H1 (cell line): Measurements from ENCODE around the gene SNX25. TPM values are rescaled to one million over a fixed set of nuclear protein-coding genes. Genes with fewer than 3 reads are reported as not detected.

Experiments
- CTCF ChIA-PET: fragments of 300-600 bp; sonication (Branson Sonifier 250); formaldehyde crosslinking; loops from one replicate; lab custom pipeline; 2021; ENCODE audit not compliant: partially characterized antibody; lab: Charles Lee
- POLR2A ChIA-PET: fragments of 300-600 bp; sonication (Branson Sonifier 250); formaldehyde crosslinking; loops from one replicate; lab custom pipeline; 2021; ENCODE audit warnings: inconsistent platforms; ENCODE audit not compliant: partially characterized antibody; lab: Charles Lee
- DNase-seq, 2 experiments: peaks; one replicate each; pipeline versions ENCODE4 v3.0.0 to v3.0.0-alpha.2; 2010 to 2022; ENCODE audit warnings: low spot score in 2 of 2, low read depth in 1 of 2, mixed read lengths in 1 of 2
- FAIRE-seq: peaks from 2 replicates; lab custom pipeline; 2011; peaks lifted over from hg19 to GRCh38; lab: Jason Lieb, UNC
- H2AFZ ChIP-seq: 2 replicates; pipeline ENCODE4 v1.8.1; 2012; ENCODE audit warnings: low read length, inconsistent platforms
- H2AK5ac ChIP-seq: 2 replicates; pipeline ENCODE4 v1.6.1; 2013; ENCODE audit warnings: low read depth, low read length
- H2BK120ac ChIP-seq: replicated peaks from 2 replicates; pipeline ENCODE3; 2013; ENCODE audit warnings: low read depth, low read length, inconsistent platforms
- H2BK12ac ChIP-seq: 2 replicates; pipeline ENCODE4 v1.6.1; 2013; ENCODE audit warnings: low read depth, low read length
- H2BK15ac ChIP-seq: 2 replicates; pipeline ENCODE4 v1.6.1; 2013; ENCODE audit warnings: low read length
- H2BK20ac ChIP-seq: 2 replicates; pipeline ENCODE4 v1.6.1; 2013; ENCODE audit warnings: low read length
- H2BK5ac ChIP-seq: 2 replicates; pipeline ENCODE4 v1.6.1; 2013; ENCODE audit warnings: low read depth, low read length
- H3K14ac ChIP-seq: 2 replicates; pipeline ENCODE4 v1.6.1; 2013; ENCODE audit warnings: inconsistent platforms; ENCODE audit not compliant: insufficient read length
- H3K18ac ChIP-seq: 2 replicates; pipeline ENCODE4 v1.6.1; 2013; ENCODE audit warnings: low read length; ENCODE audit errors: extremely low read depth
- H3K23ac ChIP-seq: 2 replicates; pipeline ENCODE4 v1.6.1; 2013; ENCODE audit warnings: inconsistent platforms; ENCODE audit not compliant: insufficient read length
- H3K23me2 ChIP-seq: 2 replicates; pipeline ENCODE4 v1.6.1; 2013; ENCODE audit warnings: low read depth, low read length
- H3K27ac ChIP-seq: 2 replicates; pipeline ENCODE4 v1.6.1; 2011; ENCODE audit warnings: low read depth, low read length, inconsistent platforms
- H3K27me3 ChIP-seq, 4 experiments: replicated peaks in 1 of 4; 1 replicate in 1 of 4; 2 replicates in 3 of 4; pipeline versions ENCODE4 v1.6.1 to v1.8.1; 2011 to 2013; ENCODE audit warnings: low read length in 3 of 4, mild to moderate bottlenecking in 3 of 4, inconsistent platforms in 2 of 4, mixed read lengths in 2 of 4, moderate library complexity in 1 of 4; ENCODE audit not compliant: control insufficient read depth in 3 of 4, insufficient read depth in 3 of 4; ENCODE audit errors: extremely low read depth in 1 of 4
- H3K36me3 ChIP-seq, 4 experiments: 2 replicates each; pipeline versions ENCODE4 v1.6.1 to v1.8.1; 2011 to 2013; ENCODE audit warnings: mild to moderate bottlenecking in 4 of 4, low read length in 3 of 4, moderate library complexity in 2 of 4, control low read depth in 1 of 4, inconsistent platforms in 1 of 4; ENCODE audit not compliant: insufficient read depth in 4 of 4, control insufficient read depth in 2 of 4
- H3K4ac ChIP-seq: replicated peaks from 2 replicates; pipeline ENCODE3; 2013; ENCODE audit warnings: low read length, low read depth, mixed read lengths, inconsistent platforms; ENCODE audit not compliant: insufficient read length
- H3K4me1 ChIP-seq, 4 experiments: replicated peaks in 1 of 4; 1 replicate in 1 of 4; 2 replicates in 3 of 4; pipeline versions ENCODE4 v1.6.1 to v1.8.1; 2011 to 2013; ENCODE audit warnings: low read length in 3 of 4, inconsistent platforms in 2 of 4, mixed read lengths in 1 of 4; ENCODE audit not compliant: insufficient read depth in 4 of 4, control insufficient read depth in 3 of 4
- H3K4me2 ChIP-seq, 2 experiments: 2 replicates each; pipeline versions ENCODE4 v1.6.1 to v1.8.1; 2011 to 2013; ENCODE audit warnings: low read depth in 2 of 2, low read length in 2 of 2, control low read depth in 1 of 2, inconsistent platforms in 1 of 2, mild to moderate bottlenecking in 1 of 2; ENCODE audit not compliant: insufficient read depth in 1 of 2
- H3K4me3 ChIP-seq, 4 experiments: fragments of 200-600, 300-600 bp in 1 of 4; sonication (generic), shearing (Covaris generic), sonication (Bioruptor Twin) in 1 of 4; 2 replicates each; pipeline versions ENCODE4 v1.5.1 to v1.8.1; 2011 to 2016; ENCODE audit warnings: low read length in 4 of 4, low read depth in 3 of 4, control low read depth in 2 of 4, inconsistent platforms in 2 of 4, mild to moderate bottlenecking in 2 of 4, mixed read lengths in 1 of 4, moderate library complexity in 1 of 4; ENCODE audit not compliant: insufficient read depth in 2 of 4; ENCODE audit errors: extremely low read depth in 1 of 4
- H3K56ac ChIP-seq: replicated peaks from 2 replicates; pipeline ENCODE3; 2013; ENCODE audit warnings: low read depth, mild to moderate bottlenecking, mixed read lengths, low read length, inconsistent platforms; ENCODE audit not compliant: insufficient read length
- H3K79me1 ChIP-seq: 2 replicates; pipeline ENCODE4 v1.6.1; 2013; ENCODE audit warnings: low read depth, low read length, control low read depth
- H3K79me2 ChIP-seq, 2 experiments: 2 replicates each; pipeline versions ENCODE4 v1.6.1 to v1.8.1; 2012 to 2013; ENCODE audit warnings: low read length in 2 of 2, mild to moderate bottlenecking in 2 of 2, inconsistent platforms in 1 of 2; ENCODE audit not compliant: insufficient read depth in 2 of 2, control insufficient read depth in 1 of 2
- H3K9ac ChIP-seq, 4 experiments: replicated peaks in 1 of 4; 1 replicate in 1 of 4; 2 replicates in 3 of 4; pipeline versions ENCODE4 v1.6.1 to v1.8.1; 2011 to 2013; ENCODE audit warnings: low read depth in 3 of 4, low read length in 3 of 4, control low read depth in 2 of 4, mild to moderate bottlenecking in 2 of 4, moderate library complexity in 2 of 4, inconsistent platforms in 1 of 4; ENCODE audit errors: extremely low read depth in 1 of 4
- H3K9me3 ChIP-seq, 2 experiments: 2 replicates each; pipeline versions ENCODE4 v1.6.1 to v1.8.1; 2012 to 2013; ENCODE audit warnings: mild to moderate bottlenecking in 2 of 2, moderate library complexity in 2 of 2, control low read depth in 1 of 2, inconsistent platforms in 1 of 2, low read depth in 1 of 2, low read length in 1 of 2, mixed read lengths in 1 of 2; ENCODE audit not compliant: insufficient read depth in 2 of 2
- H4K20me1 ChIP-seq, 2 experiments: replicated peaks in 1 of 2; 2 replicates each; pipeline versions ENCODE3 to v1.8.1; 2011 to 2013; ENCODE audit warnings: inconsistent platforms in 2 of 2, low read length in 2 of 2, mild to moderate bottlenecking in 1 of 2; ENCODE audit not compliant: insufficient read depth in 2 of 2, control insufficient read depth in 1 of 2
- H4K5ac ChIP-seq: 2 replicates; pipeline ENCODE4 v1.6.1; 2013; ENCODE audit warnings: low read length, low read depth, mixed read lengths, inconsistent platforms; ENCODE audit not compliant: insufficient read length
- H4K8ac ChIP-seq: 2 replicates; pipeline ENCODE4 v1.8.0; 2013; ENCODE audit warnings: mild to moderate bottlenecking, moderate library complexity, low read length, inconsistent platforms; ENCODE audit not compliant: insufficient read depth; ENCODE audit errors: extremely low read depth
- H4K91ac ChIP-seq: replicated peaks from 2 replicates; pipeline ENCODE3; 2013; ENCODE audit warnings: low read length, mixed read lengths, inconsistent platforms; ENCODE audit not compliant: insufficient read length
- CHD1 ChIP-seq: IDR thresholded peaks from 2 replicates; pipeline ENCODE4 v1.6.1; 2012; ENCODE audit warnings: low read depth, low read length, improper control_type of control experiment
- E2F6 ChIP-seq: IDR thresholded peaks from 2 replicates; pipeline ENCODE4 v1.6.1; 2012; ENCODE audit warnings: inconsistent platforms
- HDAC6 ChIP-seq: IDR thresholded peaks from one replicate; pipeline ENCODE4 v1.7.1; 2012; ENCODE audit warnings: low read depth, mild to moderate bottlenecking, inconsistent platforms, low read length, moderate library complexity
- POLR2AphosphoS5 ChIP-seq: IDR thresholded peaks from 2 replicates; pipeline ENCODE4 v1.6.1; 2011; ENCODE audit warnings: low read depth, low read length
- WGBS, 2 experiments: shearing (Covaris generic) in 1 of 2; methylation state at CpG; one replicate each; pipeline versions ENCODE4 v1.1.6 to v1.1.7; 2013 to 2015; ENCODE audit warnings: low lambda C conversion rate in 2 of 2, mixed read lengths in 2 of 2, inconsistent platforms in 1 of 2, low coverage in 1 of 2, missing lambda C conversion rate in 1 of 2; ENCODE audit not compliant: insufficient replicate concordance in 2 of 2, insufficient coverage in 1 of 2, insufficient read length in 1 of 2; ENCODE audit errors: extremely low coverage in 1 of 2, missing lambda C conversion rate in 1 of 2; 5-methylcytosine and 5-hydroxymethylcytosine counted together
- polyA plus RNA-seq, 7 experiments: library from polyadenylated mRNA; depleted of rRNA in 3 of 7; stranded (reverse) in 5 of 7; unstranded in 2 of 7; fragments of >200 nt in 5 of 7; fragments of 200-250 nt in 2 of 7; gene quantifications; 1 replicate in 5 of 7; 2 replicates in 1 of 7; 4 replicates in 1 of 7; pipeline versions ENCODE4 v1.2.1 to v1.2.3, GENCODE V29; 2011 to 2013; ENCODE audit warnings: missing spikeins in 2 of 7, mixed read lengths in 2 of 7
- total RNA-seq: library from RNA; stranded (reverse); fragmentation: NEBNext Ultra II Directional; extraction: Animal tissue kit (Norgen Biotek cat#: 25700); gene quantifications from 2 replicates; pipeline ENCODE4 v1.2.1, GENCODE V29; 2021

The SNX25 gene
- total and polyA plus RNA-seq, 2 of the 8 experiments (the other 6 are each of a cell fraction or from before 2014, with no cell fraction given): 5.4 to 19.9 TPM

GRCh38 chr4:185405296-185405999 lies 196.1 kb downstream of the SNX25 start:
- H3K36me3 ChIP-seq: peaks cover 0 to 33% (median 8%) of the 10 kb centered on the region in 4 experiments; a peak in 5 of 8 replicates
- H2BK15ac ChIP-seq: no peak overlapping the region
- no peak overlapping the region for H2BK20ac ChIP-seq
- ChIA-PET POLR2A (interaction anchor here (1.5 to 2.1 kb wide), 3 partner anchors 9 to 26 kb away, joined by 3 to 14 read pairs (median 3); partner anchors contain the start of genes ANKRD37 and LRP2BP), CTCF (interaction anchor here (0.6 to 1.1 kb wide), 2 partner anchors 192 to 731 kb away, joined by 3 read pairs; no protein-coding TSS in a partner anchor)
- no peak overlapping the region for H2BK5ac ChIP-seq
- H3K18ac ChIP-seq: no peak overlapping the region
- FAIRE-seq (no peak), DNase-seq (no peak)
- no peak overlapping the region for H2AK5ac ChIP-seq
- H4K5ac ChIP-seq: no peak overlapping the region
- no peaks in the 10 kb centered on the region for H3K79me1 ChIP-seq
- no peak overlapping the region for H3K4me2 ChIP-seq
- no peaks in the 10 kb centered on the region for H3K23me2 ChIP-seq
- no peak overlapping the region for H4K91ac ChIP-seq
- no peaks in the 10 kb centered on the region for H4K20me1 ChIP-seq
- H2BK120ac ChIP-seq: no peak overlapping the region
- H3K14ac ChIP-seq: no peak overlapping the region
- H3K79me2 ChIP-seq: no peaks in the 10 kb centered on the region
- H3K56ac ChIP-seq: no peak overlapping the region
- no peak overlapping the region for H2AFZ ChIP-seq
- no peak overlapping the region for H4K8ac ChIP-seq
- H3K27ac ChIP-seq: no peak overlapping the region
- 91% methylated on average over 6 of the region's 6 CpGs; no CpG with 5 or more reads in 1 of the 2 experiments for WGBS, 2 experiments
- H3K4ac ChIP-seq: no peak overlapping the region
- H3K9ac ChIP-seq: no peak overlapping the region
- H3K4me1 ChIP-seq: no peaks in the 10 kb centered on the region
- no peak overlapping the region for H3K4me3 ChIP-seq
- no peaks in the 10 kb centered on the region; a peak in 1 of 4 replicates for H3K9me3 ChIP-seq
- H2BK12ac ChIP-seq: no peak overlapping the region
- no peak overlapping the region for H3K23ac ChIP-seq
- H3K27me3 ChIP-seq: no peaks in the 10 kb centered on the region
- no peak for TF ChIP-seq HDAC6
- no peak for TF ChIP-seq POLR2AphosphoS5
- TF ChIP-seq CHD1: no peak
- no peak for TF ChIP-seq E2F6
